IMR-90 (cell line): Measurements from ENCODE around the gene MRE11.

ENCODE experiments used
- CHD1 ChIP-seq: IDR thresholded peaks from 2 replicates; pipeline ENCODE4 v1.6.1; 2012; ENCODE audit warnings: low read depth, low read length, improper control_type of control experiment
- CTCF ChIP-seq: conservative IDR thresholded peaks from 2 replicates; pipeline ENCODE4 v1.5.1; 2012; ENCODE audit warnings: mild to moderate bottlenecking, low read depth, low read length, improper control_type of control experiment
- MXI1 ChIP-seq: IDR thresholded peaks from 2 replicates; pipeline ENCODE4 v1.6.1; 2012; ENCODE audit warnings: low read depth, mild to moderate bottlenecking, low read length, moderate library complexity, borderline replicate concordance
- POLR2A ChIP-seq: IDR thresholded peaks from 2 replicates; pipeline ENCODE4 v1.6.1; 2012; ENCODE audit warnings: mild to moderate bottlenecking, low read depth, low read length
- RAD21 ChIP-seq: IDR thresholded peaks from 2 replicates; pipeline ENCODE4 v1.6.1; 2012; ENCODE audit warnings: low read length, improper control_type of control experiment
- RCOR1 ChIP-seq: IDR thresholded peaks from 2 replicates; pipeline ENCODE4 v1.6.1; 2012; ENCODE audit warnings: mild to moderate bottlenecking, low read length, improper control_type of control experiment; ENCODE audit not compliant: insufficient replicate concordance
- RFX5 ChIP-seq: IDR thresholded peaks from 2 replicates; pipeline ENCODE4 v1.8.0; 2012; ENCODE audit warnings: low read depth, mild to moderate bottlenecking, low read length, moderate library complexity
- SMC3 ChIP-seq: fragments of 150-350 bp; IDR thresholded peaks from 2 replicates; pipeline ENCODE4 v1.6.1; 2016; ENCODE audit warnings: low read depth, mild to moderate bottlenecking, antibody characterized with exemption, low read length, moderate library complexity

GRCh38 chr11:94379613-94380012 lies 114.0 kb downstream of the MRE11 start:
- TF ChIP-seq CTCF, result no peak
- no peak for TF ChIP-seq RAD21
- TF ChIP-seq POLR2A, result no peak
- no peak for TF ChIP-seq CHD1
- no peak for TF ChIP-seq RCOR1
- TF ChIP-seq SMC3, result no peak
- no peak for TF ChIP-seq MXI1
- TF ChIP-seq RFX5, result no peak
